ENCODE data around the gene PRKAG1.

- TF ChIP-seq POLR2AphosphoS5 (IDR thresholded peaks at IDR 0.05) (no peak), CTCF (IDR thresholded peaks at IDR 0.05) (no peak)
Measured at GRCh38 chr12:49041036-49041880, 22.7 kb upstream of the PRKAG1 start.
